ENCODE measurements around the gene MSH6. TPM values are rescaled to one million over a fixed set of nuclear protein-coding genes. Genes with fewer than 3 reads are reported as not detected.

MSH6 gene
- polyA plus RNA-seq, 1 donor from 2014 or later = 60.3 TPM

DNA sequence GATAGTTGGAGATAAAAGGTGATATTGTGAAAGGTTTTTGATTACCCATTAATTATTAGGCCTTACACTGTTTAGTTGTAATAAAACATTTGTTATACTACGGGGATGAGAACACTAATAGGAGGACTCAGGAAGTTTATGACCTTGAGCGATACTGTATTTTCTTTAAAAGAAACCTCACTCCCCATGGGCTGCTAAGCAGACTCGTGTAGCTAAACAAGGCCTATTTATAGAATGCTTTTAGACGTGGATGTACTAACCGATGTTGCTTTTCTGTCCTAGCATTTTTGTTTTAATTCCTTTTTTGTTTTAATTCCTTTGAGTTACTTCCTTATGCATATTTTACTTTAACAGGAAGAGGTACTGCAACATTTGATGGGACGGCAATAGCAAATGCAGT, 22.9 kb downstream of the MSH6 start:
- H3K27me3 ChIP-seq (ENCODE audit: insufficient read depth, low read depth, low read length) = no peaks in the 10 kb centered on the region
- no peak overlapping the region for H2AFZ ChIP-seq (ENCODE audit: low read depth, low read length)
- no peaks in the 10 kb centered on the region for H3K9me3 ChIP-seq (ENCODE audit: low read length)
- H3K36me3 ChIP-seq (ENCODE audit: insufficient read depth, low read length) = peaks cover 25% of the 10 kb centered on the region
- H3K4me3 ChIP-seq (ENCODE audit: low read length) = no peak overlapping the region
- H3K27ac ChIP-seq (ENCODE audit: low read length) = no peak overlapping the region
- H3F3A ChIP-seq (ENCODE audit: insufficient read depth, low read length, poor library complexity, severe bottlenecking) = no peaks in the 10 kb centered on the region
- H3K9me2 ChIP-seq (ENCODE audit: insufficient read depth, low read length) = no peaks in the 10 kb centered on the region
- no peak overlapping the region for H3K9ac ChIP-seq (ENCODE audit: low read length)
- TF ChIP-seq, protein P1, sequence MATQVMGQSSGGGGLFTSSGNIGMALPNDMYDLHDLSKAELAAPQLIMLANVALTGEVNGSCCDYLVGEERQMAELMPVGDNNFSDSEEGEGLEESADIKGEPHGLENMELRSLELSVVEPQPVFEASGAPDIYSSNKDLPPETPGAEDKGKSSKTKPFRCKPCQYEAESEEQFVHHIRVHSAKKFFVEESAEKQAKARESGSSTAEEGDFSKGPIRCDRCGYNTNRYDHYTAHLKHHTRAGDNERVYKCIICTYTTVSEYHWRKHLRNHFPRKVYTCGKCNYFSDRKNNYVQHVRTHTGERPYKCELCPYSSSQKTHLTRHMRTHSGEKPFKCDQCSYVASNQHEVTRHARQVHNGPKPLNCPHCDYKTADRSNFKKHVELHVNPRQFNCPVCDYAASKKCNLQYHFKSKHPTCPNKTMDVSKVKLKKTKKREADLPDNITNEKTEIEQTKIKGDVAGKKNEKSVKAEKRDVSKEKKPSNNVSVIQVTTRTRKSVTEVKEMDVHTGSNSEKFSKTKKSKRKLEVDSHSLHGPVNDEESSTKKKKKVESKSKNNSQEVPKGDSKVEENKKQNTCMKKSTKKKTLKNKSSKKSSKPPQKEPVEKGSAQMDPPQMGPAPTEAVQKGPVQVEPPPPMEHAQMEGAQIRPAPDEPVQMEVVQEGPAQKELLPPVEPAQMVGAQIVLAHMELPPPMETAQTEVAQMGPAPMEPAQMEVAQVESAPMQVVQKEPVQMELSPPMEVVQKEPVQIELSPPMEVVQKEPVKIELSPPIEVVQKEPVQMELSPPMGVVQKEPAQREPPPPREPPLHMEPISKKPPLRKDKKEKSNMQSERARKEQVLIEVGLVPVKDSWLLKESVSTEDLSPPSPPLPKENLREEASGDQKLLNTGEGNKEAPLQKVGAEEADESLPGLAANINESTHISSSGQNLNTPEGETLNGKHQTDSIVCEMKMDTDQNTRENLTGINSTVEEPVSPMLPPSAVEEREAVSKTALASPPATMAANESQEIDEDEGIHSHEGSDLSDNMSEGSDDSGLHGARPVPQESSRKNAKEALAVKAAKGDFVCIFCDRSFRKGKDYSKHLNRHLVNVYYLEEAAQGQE (IDR thresholded peaks at IDR 0.05; ENCODE audit: borderline replicate concordance) = no peak
- TF ChIP-seq RAD21 (conservative IDR thresholded peaks at IDR 0.05) = no peak
- TF ChIP-seq, protein P2, sequence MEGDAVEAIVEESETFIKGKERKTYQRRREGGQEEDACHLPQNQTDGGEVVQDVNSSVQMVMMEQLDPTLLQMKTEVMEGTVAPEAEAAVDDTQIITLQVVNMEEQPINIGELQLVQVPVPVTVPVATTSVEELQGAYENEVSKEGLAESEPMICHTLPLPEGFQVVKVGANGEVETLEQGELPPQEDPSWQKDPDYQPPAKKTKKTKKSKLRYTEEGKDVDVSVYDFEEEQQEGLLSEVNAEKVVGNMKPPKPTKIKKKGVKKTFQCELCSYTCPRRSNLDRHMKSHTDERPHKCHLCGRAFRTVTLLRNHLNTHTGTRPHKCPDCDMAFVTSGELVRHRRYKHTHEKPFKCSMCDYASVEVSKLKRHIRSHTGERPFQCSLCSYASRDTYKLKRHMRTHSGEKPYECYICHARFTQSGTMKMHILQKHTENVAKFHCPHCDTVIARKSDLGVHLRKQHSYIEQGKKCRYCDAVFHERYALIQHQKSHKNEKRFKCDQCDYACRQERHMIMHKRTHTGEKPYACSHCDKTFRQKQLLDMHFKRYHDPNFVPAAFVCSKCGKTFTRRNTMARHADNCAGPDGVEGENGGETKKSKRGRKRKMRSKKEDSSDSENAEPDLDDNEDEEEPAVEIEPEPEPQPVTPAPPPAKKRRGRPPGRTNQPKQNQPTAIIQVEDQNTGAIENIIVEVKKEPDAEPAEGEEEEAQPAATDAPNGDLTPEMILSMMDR (IDR thresholded peaks at IDR 0.05; ENCODE audit: poor library complexity, severe bottlenecking) = no peak
- TF ChIP-seq POLR2AphosphoS5 (IDR thresholded peaks at IDR 0.05) = no peak
- no peak for TF ChIP-seq EP300 (conservative IDR thresholded peaks at IDR 0.05; ENCODE audit: poor library complexity, severe bottlenecking)
- TF ChIP-seq MXI1 (conservative IDR thresholded peaks at IDR 0.05; ENCODE audit: poor library complexity, severe bottlenecking) = no peak
- TF ChIP-seq TAF1 (IDR thresholded peaks at IDR 0.05; ENCODE audit: low read depth) = no peak
- H3K4me2 ChIP-seq (ENCODE audit: low read length) = no peak overlapping the region
- no peaks in the 10 kb centered on the region for H4K20me1 ChIP-seq (ENCODE audit: insufficient read depth)
- H3K79me2 ChIP-seq (replicated peaks; ENCODE audit: insufficient read depth, low read length) = no peaks in the 10 kb centered on the region

DNA sequence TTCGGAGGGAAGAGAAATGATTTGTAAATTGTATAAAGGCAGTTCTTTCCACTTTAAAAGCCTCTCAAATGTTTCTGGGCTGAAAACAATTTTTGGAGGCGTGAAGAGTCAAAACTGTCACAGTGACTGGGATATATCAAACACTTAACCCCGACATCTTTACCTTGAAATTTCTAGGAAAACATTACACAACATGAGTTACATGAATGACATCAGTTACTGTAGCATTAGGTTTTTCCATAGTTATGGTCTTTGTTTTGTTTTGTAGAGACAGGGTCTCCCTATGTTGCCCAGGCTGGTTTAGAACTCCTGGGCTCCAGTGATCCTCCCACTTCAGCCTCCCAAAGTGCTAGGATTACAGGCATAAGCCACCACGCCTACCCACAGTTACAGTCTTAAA, 25.7 kb downstream of the MSH6 start:
- Histone ChIP-seq H3K9me3 (ENCODE audit: low read length) (no peaks in the 10 kb centered on the region), H3K4me2 (ENCODE audit: low read length) (no peak overlapping the region), H3F3A (ENCODE audit: insufficient read depth, low read length, poor library complexity, severe bottlenecking) (no peaks in the 10 kb centered on the region), H2AFZ (ENCODE audit: low read depth, low read length) (no peak overlapping the region), H4K20me1 (ENCODE audit: insufficient read depth) (no peaks in the 10 kb centered on the region), H3K36me3 (ENCODE audit: insufficient read depth, low read length) (peaks cover 12% of the 10 kb centered on the region), H3K27ac (ENCODE audit: low read length) (no peak overlapping the region), H3K9me2 (ENCODE audit: insufficient read depth, low read length) (no peaks in the 10 kb centered on the region), H3K9ac (ENCODE audit: low read length) (no peak overlapping the region), H3K79me2 (replicated peaks; ENCODE audit: insufficient read depth, low read length) (no peaks in the 10 kb centered on the region), H3K4me3 (ENCODE audit: low read length) (no peak overlapping the region), H3K27me3 (ENCODE audit: insufficient read depth, low read depth, low read length) (no peaks in the 10 kb centered on the region)
- no peak for TF ChIP-seq MXI1 (conservative IDR thresholded peaks at IDR 0.05; ENCODE audit: poor library complexity, severe bottlenecking)
- no peak for TF ChIP-seq EP300 (conservative IDR thresholded peaks at IDR 0.05; ENCODE audit: poor library complexity, severe bottlenecking)
- TF ChIP-seq POLR2AphosphoS5 (IDR thresholded peaks at IDR 0.05) = no peak
- no peak for TF ChIP-seq RAD21 (conservative IDR thresholded peaks at IDR 0.05)
- TF ChIP-seq, protein P2 (IDR thresholded peaks at IDR 0.05; ENCODE audit: poor library complexity, severe bottlenecking) = no peak
- TF ChIP-seq, protein P1 (IDR thresholded peaks at IDR 0.05; ENCODE audit: borderline replicate concordance) = no peak
- TF ChIP-seq EZH2 (IDR thresholded peaks at IDR 0.05; ENCODE audit: borderline replicate concordance, insufficient read depth, low read length, poor library complexity, severe bottlenecking) = no peak

All from neural cell (in vitro differentiated cells).